Coronary artery (tissue), 2 donors: ENCODE data around the gene GRIK3.
"Not testable (repeated sequence)": the region's sequence is repeated elsewhere in the genome, so short reads cannot be mapped to it uniquely, and the experiment has no call there.

Source experiments
- DNase-seq: peaks from one replicate; pipeline ENCODE4 v3.0.0-alpha.2; 2017; ENCODE audit warnings: low spot score
- H3K27ac ChIP-seq, 2 donors: fragments of 200-600 bp; sonication (generic); one replicate each; pipeline ENCODE4 v1.5.1; 2016 to 2019
- H3K4me3 ChIP-seq: fragments of 200-600 bp; sonication (generic); 2 replicates; pipeline ENCODE4 v1.5.1; 2016; ENCODE audit warnings: mild to moderate bottlenecking, moderate library complexity
- TF ChIP-seq, protein P1 (sequence below): fragments of 200-600 bp; sonication (generic); IDR thresholded peaks from one replicate; pipeline ENCODE4 v1.5.1; 2019; ENCODE audit warnings: antibody characterized with exemption

GRIK3 gene

DNA sequence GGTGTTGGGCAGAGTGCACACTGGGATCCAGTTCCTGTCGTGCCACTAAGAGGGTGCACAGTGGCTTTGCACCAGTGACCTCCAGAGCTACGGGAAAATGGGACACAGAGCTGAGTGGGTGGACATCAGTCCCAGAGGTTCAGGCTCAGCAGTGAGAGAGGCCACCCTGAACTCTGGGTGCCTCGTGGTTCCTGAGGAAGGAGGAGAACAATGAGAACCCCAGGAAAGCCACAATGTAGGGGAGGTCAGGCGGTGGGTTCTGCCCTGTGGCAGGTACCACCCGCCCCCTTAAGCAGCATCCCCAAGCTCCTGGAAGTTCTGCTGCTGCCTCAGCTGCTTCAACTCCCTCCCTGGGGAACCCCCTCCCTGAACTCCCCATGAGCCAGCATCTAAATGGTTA lies 112.2 kb downstream of the GRIK3 start:
- TF ChIP-seq, protein P1, sequence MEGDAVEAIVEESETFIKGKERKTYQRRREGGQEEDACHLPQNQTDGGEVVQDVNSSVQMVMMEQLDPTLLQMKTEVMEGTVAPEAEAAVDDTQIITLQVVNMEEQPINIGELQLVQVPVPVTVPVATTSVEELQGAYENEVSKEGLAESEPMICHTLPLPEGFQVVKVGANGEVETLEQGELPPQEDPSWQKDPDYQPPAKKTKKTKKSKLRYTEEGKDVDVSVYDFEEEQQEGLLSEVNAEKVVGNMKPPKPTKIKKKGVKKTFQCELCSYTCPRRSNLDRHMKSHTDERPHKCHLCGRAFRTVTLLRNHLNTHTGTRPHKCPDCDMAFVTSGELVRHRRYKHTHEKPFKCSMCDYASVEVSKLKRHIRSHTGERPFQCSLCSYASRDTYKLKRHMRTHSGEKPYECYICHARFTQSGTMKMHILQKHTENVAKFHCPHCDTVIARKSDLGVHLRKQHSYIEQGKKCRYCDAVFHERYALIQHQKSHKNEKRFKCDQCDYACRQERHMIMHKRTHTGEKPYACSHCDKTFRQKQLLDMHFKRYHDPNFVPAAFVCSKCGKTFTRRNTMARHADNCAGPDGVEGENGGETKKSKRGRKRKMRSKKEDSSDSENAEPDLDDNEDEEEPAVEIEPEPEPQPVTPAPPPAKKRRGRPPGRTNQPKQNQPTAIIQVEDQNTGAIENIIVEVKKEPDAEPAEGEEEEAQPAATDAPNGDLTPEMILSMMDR = no peak
- peak; percentile 43 for DNase-seq
- H3K4me3 ChIP-seq = no peak overlapping the region
- H3K27ac ChIP-seq = no peak overlapping the region

DNA sequence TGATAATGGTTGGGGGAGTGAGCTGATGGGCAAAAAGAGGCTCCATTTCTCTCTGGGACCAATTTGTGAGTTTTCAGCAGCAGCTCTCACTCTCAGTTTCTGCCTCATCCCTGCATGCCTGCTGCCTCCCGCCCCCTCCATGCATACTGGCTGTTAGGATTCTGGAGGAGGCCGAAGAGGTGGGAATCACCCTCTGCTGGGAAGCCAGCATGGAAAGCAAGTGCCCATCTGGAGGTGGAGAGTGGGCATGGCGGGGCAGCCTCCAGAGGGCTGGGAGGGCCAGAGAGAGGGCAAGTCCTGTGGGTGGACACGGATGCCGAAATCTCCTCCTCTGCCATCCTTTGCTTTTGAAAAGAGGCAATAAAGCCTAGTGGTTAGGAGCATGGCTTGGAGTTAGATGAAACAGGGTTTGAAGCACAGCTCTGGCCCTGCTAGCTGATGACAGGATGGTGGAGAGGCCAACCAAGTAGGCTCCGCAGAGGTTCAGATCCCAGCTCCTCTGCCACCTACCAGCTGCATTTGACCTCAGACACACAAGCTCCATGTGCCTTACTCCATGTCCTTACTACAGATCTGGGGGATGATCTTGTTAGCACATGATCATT lies 113.4 kb downstream of the GRIK3 start:
- DNase-seq = peak; percentile 55
- TF ChIP-seq, protein P1 = no peak
- Histone ChIP-seq H3K27ac (no peak overlapping the region), H3K4me3 (no peak overlapping the region)

DNA sequence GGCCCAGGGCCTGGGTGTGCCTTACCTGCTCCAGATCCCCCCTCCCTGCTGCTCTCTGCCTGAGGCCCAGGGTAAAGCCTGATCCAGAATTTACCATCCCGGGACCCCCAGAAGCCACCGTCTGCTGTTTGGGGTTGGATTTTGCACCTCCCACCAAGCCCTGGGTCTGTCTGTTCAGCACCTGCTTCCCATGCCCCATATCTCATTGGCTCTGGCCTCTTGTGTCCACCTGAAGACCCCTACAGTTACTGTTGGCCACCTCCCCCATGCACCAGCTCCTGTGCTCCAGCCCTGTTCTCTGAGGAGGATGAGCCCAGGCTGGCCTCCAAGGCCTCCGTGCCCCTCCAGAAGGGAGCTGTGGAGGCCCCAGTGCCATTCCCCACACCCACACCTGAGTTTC lies 113.9 kb downstream of the GRIK3 start:
- TF ChIP-seq, protein P1 = no peak
- Histone ChIP-seq H3K27ac (no peak overlapping the region), H3K4me3 (no peak overlapping the region)
- DNase-seq = peak; percentile 56

DNA sequence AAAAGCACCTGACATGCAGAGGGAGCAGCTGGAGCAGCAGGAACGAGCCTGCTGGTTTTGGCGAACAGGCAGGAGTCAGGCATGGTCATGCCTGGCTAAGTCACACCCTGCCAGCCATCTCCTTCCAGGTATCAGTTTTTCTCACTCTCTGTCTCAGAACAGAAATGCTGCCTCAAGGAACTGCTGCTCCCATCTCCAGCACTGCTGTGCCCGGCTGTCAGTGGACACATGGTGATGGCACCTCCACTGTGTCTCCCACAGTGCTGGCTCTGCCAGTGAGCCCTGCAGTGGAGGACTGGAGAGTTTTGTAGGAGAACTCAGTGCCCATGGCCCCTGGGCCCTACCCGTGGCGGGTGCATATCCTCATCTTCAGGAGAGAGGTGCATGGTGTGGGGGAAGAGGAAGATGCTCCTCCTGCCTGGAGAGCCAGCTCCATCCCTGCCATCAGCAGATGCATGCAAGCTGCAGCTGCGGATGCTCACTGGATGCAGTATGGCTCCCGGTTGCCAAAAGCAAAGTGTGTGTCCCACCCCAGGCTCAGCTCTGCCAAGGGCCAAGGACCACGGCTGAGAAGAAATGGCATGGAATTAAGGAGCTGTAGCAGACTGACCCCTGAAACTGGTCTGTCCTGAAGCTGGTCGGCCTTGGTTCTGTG lies 114.7 kb downstream of the GRIK3 start:
- peak; percentile 33 for DNase-seq
- TF ChIP-seq, protein P1 = no peak
- Histone ChIP-seq H3K4me3 (no peak overlapping the region), H3K27ac (no peak overlapping the region)

DNA sequence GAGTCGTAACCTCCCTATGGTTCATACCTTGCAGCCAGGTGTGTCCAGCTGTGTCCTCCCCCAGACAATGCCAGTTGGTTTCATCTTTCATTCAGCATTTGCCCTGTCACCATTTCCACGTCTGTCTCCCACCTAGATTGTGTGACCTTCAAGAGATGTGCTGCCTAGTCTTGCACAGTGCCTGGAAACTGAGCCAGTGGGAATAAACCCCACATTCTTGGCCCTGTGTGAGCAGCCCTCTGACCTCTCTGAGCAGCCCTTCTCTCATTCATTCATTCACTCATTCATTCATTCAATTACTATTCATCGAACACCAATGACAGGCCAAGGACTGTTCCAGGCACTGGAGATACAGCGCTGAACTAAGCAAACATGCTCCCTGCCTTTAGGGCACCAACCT lies 115.7 kb downstream of the GRIK3 start:
- no peak overlapping the region for H3K27ac ChIP-seq
- DNase-seq = peak; percentile 24
- H3K4me3 ChIP-seq = no peak overlapping the region
- TF ChIP-seq, protein P1 = no peak

DNA sequence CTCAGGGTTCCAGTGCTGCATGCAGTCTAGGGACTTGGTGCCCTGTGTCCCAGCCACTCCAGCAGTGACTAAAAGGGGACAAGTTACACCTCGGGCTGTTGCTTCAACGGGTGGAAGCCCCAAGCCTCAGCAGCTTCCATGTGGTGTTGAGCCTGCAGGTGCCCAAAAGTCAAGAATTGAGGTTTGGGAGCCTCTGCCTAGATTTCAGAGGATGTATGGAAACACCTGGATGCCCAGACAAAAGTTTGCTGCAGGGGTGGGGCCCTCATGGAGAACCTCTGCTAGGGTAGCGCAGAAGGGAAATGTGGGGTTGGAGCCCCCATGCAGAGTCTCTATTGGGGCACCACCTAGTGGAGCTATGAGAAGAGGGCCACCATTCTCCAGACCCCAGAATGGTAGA lies 117.8 kb downstream of the GRIK3 start:
- H3K4me3 ChIP-seq, H3K27ac ChIP-seq: not testable (repeated sequence)
- peak; percentile 53 for DNase-seq

DNA sequence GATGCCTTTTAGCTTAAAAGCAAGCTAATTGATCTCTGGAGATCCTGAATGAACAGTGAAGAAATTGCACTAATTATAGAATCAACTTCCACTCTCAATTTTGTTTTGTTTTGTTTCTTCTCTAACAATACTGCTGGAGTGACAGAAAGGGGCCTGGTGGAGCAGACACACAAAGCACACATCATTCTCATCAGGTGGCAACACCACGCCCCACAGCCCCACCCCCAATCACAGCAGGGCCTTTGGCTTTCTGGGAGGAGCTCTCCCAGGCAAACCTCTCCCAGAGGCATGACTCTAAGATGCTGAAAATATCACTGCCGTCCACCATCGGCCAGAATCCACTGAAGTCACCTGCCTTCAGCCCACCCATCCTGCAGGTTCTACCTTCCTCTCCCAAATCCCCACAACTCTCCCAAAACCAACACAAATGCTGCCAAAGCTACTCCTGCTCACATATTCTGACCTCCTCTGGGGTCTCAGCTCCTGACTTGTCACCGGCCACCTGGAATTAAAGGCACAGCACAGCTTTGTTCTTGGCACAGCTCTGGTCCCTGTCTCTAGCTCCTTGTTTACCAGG lies 120.7 kb downstream of the GRIK3 start:
- Histone ChIP-seq H3K4me3 (no peak overlapping the region), H3K27ac (no peak overlapping the region)
- no peak for DNase-seq
- TF ChIP-seq, protein P1 = no peak
